ENCODE data around the gene FSTL3. TPM values are rescaled to one million over a fixed set of nuclear protein-coding genes. Genes with fewer than 3 reads are reported as not detected.
"Not testable (repeated sequence)": the region's sequence is repeated elsewhere in the genome, so short reads cannot be mapped to it uniquely, and the experiment has no call there.

The FSTL3 gene
- total RNA-seq, 1 experiment from 2014 or later: 43.3 TPM

DNA sequence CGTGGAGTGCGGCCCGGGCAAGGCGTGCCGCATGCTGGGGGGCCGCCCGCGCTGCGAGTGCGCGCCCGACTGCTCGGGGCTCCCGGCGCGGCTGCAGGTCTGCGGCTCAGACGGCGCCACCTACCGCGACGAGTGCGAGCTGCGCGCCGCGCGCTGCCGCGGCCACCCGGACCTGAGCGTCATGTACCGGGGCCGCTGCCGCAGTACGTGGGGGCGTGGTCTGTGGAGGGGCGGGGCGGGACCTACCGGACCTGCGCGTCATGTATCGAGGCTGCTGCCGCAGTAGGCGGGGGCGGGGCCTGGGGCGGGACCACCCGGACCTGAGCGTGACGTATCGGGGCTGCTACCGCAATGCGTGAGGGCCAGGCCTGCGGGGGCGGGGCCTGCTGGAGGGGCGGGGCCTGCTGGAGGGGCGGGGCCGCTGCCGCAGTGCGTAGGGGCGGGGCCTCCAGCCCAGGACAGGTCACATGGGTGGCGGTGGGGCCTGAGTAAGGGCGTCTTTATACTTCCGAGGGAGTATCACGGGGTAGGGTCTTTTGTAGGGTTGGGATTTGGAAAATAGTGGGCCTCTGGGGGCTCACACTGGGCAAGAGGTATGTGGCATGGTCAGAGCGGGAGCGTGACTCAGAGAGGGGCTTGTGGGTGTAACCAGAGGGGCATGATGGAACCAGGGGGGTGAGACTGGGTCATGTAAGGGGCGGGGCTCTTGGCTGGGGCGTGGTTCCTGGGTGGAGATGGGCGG, 4.3 kb downstream of the FSTL3 start:
- peak; percentile 95 for DNase-seq (ENCODE audit: extremely low read depth, low read depth)

DNA sequence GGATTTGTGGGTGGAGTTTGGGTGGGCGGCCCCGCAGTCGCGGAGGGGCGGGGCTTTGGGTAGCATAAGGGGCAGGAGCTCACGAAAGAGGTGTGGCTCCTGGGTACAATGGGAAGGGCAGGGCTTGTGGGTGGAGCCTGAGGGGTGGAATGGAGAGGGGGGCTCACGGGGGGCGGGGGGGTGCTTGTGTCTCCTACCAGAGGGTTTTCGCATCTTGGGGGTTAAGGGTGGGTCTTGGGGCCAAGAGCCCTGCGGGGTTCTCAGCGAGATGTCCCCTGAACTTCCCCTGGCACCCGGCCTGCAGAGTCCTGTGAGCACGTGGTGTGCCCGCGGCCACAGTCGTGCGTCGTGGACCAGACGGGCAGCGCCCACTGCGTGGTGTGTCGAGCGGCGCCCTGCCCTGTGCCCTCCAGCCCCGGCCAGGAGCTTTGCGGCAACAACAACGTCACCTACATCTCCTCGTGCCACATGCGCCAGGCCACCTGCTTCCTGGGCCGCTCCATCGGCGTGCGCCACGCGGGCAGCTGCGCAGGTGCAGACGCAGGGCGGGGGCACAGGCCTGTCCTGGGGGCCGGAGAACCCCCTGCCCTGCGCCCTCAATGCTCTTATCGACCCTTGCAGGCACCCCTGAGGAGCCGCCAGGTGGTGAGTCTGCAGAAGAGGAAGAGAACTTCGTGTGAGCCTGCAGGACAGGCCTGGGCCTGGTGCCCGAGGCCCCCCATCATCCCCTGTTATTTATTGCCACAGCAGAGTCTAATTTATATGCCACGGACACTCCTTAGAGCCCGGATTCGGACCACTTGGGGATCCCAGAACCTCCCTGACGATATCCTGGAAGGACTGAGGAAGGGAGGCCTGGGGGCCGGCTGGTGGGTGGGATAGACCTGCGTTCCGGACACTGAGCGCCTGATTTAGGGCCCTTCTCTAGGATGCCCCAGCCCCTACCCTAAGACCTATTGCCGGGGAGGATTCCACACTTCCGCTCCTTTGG, 5.1 kb downstream of the FSTL3 start:
- DNase-seq (ENCODE audit: extremely low read depth, low read depth): peak; percentile 85

DNA sequence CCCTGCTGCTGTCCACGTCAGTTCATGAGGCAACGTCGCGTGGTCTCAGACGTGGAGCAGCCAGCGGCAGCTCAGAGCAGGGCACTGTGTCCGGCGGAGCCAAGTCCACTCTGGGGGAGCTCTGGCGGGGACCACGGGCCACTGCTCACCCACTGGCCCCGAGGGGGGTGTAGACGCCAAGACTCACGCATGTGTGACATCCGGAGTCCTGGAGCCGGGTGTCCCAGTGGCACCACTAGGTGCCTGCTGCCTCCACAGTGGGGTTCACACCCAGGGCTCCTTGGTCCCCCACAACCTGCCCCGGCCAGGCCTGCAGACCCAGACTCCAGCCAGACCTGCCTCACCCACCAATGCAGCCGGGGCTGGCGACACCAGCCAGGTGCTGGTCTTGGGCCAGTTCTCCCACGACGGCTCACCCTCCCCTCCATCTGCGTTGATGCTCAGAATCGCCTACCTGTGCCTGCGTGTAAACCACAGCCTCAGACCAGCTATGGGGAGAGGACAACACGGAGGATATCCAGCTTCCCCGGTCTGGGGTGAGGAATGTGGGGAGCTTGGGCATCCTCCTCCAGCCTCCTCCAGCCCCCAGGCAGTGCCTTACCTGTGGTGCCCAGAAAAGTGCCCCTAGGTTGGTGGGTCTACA, 6.6 kb downstream of the FSTL3 start:
- no peak for DNase-seq (ENCODE audit: extremely low read depth, low read depth)

- no peak for DNase-seq (ENCODE audit: extremely low read depth, low read depth)
These were observed 9.3 kb downstream of the FSTL3 start for GRCh38 chr19:685454-685931.

GRCh38 chr19:686589-687297, 10.6 kb downstream of the FSTL3 start:
- no peak for DNase-seq (ENCODE audit: extremely low read depth, low read depth)

DNA sequence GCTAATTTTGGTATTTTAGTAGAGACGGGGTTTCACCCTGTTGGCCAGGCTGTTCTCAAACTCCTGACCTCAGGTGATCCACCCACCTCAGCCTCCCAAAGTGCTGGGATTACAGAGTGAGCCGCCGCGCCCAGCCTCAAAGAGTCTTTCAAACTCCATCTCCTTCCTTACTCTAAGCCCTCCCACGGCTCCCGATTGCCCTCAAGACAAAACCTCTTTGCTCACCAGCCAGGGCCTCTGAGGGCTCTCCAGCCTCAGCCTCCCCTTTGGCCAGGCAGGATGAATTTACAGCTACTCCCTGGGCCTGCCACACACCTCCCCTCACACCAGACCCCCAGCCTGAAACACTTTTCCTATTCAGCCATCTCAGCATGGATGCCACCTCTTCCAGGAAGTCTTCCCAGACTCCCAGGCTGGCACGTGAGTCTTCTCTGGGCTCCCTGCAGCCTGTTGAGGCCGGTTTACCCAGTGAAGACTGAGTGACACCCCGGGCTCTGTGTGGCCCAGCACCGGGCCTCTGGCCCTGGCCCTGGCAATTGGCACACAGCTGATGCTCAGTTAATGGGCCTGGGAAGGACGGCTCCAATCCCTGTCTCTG, 11.5 kb downstream of the FSTL3 start:
- no peak for DNase-seq (ENCODE audit: extremely low read depth, low read depth)

GRCh38 chr19:688214-688613, 12.0 kb downstream of the FSTL3 start:
- no peak for DNase-seq (ENCODE audit: extremely low read depth, low read depth)

DNA sequence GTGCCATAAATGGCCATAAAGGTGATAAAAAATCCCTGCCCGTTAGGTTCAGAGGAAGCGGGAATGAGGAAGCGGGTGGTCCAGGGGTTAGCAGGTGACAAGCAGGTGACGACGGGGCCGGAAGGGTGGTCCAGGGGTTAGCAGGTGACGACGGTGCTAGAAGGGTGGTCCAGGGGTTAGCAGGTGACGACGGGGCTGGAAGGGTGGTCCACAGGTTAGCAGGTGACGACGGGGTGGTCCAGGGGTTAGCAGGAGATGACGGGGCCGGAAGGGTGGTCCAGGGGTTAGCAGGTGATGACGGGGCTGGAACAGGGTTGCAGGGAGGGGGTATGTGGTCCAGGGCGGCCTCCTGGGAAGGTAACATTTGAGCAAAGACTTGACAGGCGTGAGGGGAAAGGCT, 12.8 kb downstream of the FSTL3 start:
- DNase-seq (ENCODE audit: extremely low read depth, low read depth): no peak

DNA sequence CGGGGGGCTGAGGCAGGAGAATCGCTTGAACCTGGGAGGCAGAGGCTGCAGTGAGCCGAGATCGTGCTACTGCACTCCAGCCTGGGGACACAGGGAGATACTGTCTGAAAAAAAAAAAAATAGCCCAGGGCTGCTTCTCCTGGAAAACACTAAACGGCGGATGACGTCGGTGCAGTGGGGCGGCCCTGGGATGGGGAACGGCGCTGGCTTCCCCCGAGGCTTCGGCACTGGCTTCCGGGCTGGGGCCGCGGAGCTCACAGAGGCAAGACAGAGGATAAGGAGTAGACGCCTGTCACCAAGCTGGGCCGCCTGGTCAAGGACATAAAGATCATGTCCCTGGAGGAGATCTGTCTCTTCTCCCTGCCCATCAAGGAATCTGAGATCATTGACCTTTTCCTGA, 14.0 kb downstream of the FSTL3 start:
- no peak for DNase-seq (ENCODE audit: extremely low read depth, low read depth)

GRCh38 chr19:694481-695351, 18.5 kb downstream of the FSTL3 start:
- DNase-seq (ENCODE audit: extremely low read depth, low read depth): no peak

DNA sequence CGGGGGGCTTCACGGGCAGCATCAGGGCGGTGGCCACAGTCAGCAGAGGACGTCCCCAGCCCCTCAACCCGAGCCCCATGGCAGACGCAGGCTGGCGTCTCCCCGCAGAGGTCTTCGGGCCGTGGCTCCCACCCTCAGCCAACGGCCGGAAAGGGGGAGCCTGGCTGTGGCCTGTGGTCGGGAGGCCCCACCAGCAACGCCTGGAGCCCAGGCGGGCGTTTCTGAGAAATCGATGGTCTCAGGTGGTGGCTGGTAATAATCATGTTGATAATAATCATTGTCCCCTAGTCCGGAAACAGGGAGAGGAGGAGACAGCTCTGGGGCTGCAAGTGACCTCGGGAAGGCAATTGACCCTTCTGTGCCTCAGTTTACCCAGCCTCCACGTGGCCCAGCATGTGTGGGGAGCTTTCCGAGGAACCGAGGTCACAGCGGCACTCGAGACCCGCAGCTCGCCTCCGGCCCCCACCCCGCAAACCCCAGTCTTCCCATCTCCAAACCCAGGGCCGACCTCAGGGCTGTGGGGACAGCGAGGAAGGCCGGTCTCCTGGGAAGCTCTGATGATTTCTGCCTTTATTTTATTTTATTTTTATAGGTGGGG, 19.3 kb downstream of the FSTL3 start, which contains the start of gene PRSS57:
Gene PRSS57 (minus strand): TSS at position 101 of the 598 bp plus-strand sequence. CDS start 22 bp downstream, at position 79.
- no peak for DNase-seq (ENCODE audit: extremely low read depth, low read depth)

- not testable (repeated sequence) for DNase-seq (ENCODE audit: extremely low read depth, low read depth)
These were observed 22.3 kb downstream of the FSTL3 start for GRCh38 chr19:698529-698928.

GRCh38 chr19:699885-700284, 23.7 kb downstream of the FSTL3 start:
- DNase-seq (ENCODE audit: extremely low read depth, low read depth): not testable (repeated sequence)

- not testable (repeated sequence) for DNase-seq (ENCODE audit: extremely low read depth, low read depth)
These were observed 26.7 kb downstream of the FSTL3 start for GRCh38 chr19:702847-703246.

GRCh38 chr19:703329-703650, 27.1 kb downstream of the FSTL3 start:
- DNase-seq (ENCODE audit: extremely low read depth, low read depth): no peak

DNA sequence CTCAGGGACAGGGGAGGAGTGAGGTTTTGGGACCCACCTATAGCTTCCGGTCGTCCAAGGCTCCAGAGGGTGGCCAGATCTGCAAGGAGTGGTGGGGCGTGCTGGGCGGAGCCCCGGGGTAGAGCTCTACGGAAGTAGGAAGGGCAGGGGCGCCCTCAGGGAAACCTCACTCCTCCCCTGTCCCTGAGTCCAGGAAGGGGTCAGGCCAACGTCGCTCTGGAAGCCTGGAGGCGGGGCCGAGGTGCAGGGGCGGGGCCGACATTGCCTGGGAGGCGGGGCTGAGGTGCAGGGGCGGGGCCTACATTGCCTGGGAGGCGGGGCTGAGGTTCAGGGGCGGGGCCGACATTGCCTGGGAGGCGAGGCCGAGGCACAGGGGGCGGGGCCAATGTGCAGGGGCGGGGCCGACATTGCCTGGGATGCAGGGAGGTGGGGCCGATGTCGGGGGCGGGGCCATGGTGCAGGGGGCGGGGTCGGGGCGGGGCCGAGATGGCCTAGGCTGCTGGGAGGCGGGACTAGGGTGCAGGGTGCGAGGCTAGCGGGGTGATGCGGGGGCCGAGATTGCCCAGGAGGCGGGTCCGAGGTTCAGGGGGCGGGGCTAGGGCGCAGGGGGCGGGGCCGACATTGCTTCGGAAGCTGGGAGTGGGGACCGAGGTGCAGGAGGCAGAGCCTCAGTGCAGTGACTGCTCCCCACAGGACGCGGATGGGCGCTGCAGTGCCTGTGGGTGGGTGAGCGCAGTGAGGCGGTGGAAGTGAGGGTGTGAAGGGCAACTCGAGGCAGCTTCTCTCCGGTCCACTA, 27.7 kb downstream of the FSTL3 start:
- DNase-seq (ENCODE audit: extremely low read depth, low read depth): peak; percentile 55

- no peak for DNase-seq (ENCODE audit: extremely low read depth, low read depth)
These were observed 28.2 kb downstream of the FSTL3 start for GRCh38 chr19:704447-704741.

All from NCI-H460 (cell line).